HG02763 (cell line): Measurements from ENCODE around the gene LOXL1.

Source experiments
- ATAC-seq: cut with Tn5 transposase; IDR thresholded peaks from one replicate; pipeline ENCODE4 v1.9.1; 2021; ENCODE audit warnings: mild to moderate bottlenecking, moderate library complexity; ENCODE audit not compliant: unreplicated experiment

The LOXL1 gene

GRCh38 chr15:73921254-73921925 is 4.9 kb upstream of the LOXL1 start:
- no peak for ATAC-seq

GRCh38 chr15:73922186-73923151 is 3.8 kb upstream of the LOXL1 start:
- ATAC-seq = no peak

GRCh38 chr15:73923156-73923487 is 3.1 kb upstream of the LOXL1 start:
- ATAC-seq = no peak

GRCh38 chr15:73923488-73924164 is 2.6 kb upstream of the LOXL1 start:
- no peak for ATAC-seq

GRCh38 chr15:73924171-73924921 is 1.9 kb upstream of the LOXL1 start:
- no peak for ATAC-seq

- ATAC-seq = no peak
Measured at GRCh38 chr15:73925848-73926218, 429 bp upstream of the LOXL1 start.

GRCh38 chr15:73927003-73927475 is 777 bp downstream of the LOXL1 start:
- ATAC-seq = no peak

- ATAC-seq = no peak
Measured at GRCh38 chr15:73927476-73928240, 1.4 kb downstream of the LOXL1 start.

GRCh38 chr15:73928241-73928579 is 1.9 kb downstream of the LOXL1 start:
- ATAC-seq = no peak

GRCh38 chr15:73928971-73929627 is 2.8 kb downstream of the LOXL1 start:
- no peak for ATAC-seq

- ATAC-seq = no peak
Measured at GRCh38 chr15:73930371-73930770, 4.1 kb downstream of the LOXL1 start.

GRCh38 chr15:73930790-73931281 is 4.6 kb downstream of the LOXL1 start:
- no peak for ATAC-seq

- ATAC-seq = no peak
Measured at GRCh38 chr15:73931441-73931840, 5.2 kb downstream of the LOXL1 start.

- no peak for ATAC-seq
Measured at GRCh38 chr15:73932381-73933191, 6.3 kb downstream of the LOXL1 start.

GRCh38 chr15:73934281-73934680 is 8.0 kb downstream of the LOXL1 start:
- ATAC-seq = no peak

GRCh38 chr15:73935547-73935946 is 9.3 kb downstream of the LOXL1 start:
- ATAC-seq = no peak

- no peak for ATAC-seq
Measured at GRCh38 chr15:73936181-73936580, 9.9 kb downstream of the LOXL1 start.

- ATAC-seq = no peak
Measured at GRCh38 chr15:73936588-73937290, 10.5 kb downstream of the LOXL1 start.
